ENCODE data around the gene NDUFA8. TPM values are rescaled to one million over a fixed set of nuclear protein-coding genes. Genes with fewer than 3 reads are reported as not detected.

Gene NDUFA8
- total RNA-seq, 1 donor from 2014 or later = 46.1 TPM

- Mint-ChIP-seq H3K4me1 (ENCODE audit: low read depth, unreplicated experiment) (no peaks in the 10 kb centered on the region), H3K27me3 (ENCODE audit: unreplicated experiment) (peaks cover 5% of the 10 kb centered on the region), H3K27ac (ENCODE audit: unreplicated experiment) (no peak overlapping the region), H3K36me3 (ENCODE audit: unreplicated experiment) (no peaks in the 10 kb centered on the region), H3K4me3 (ENCODE audit: unreplicated experiment) (no peak overlapping the region), H3K9me3 (ENCODE audit: unreplicated experiment) (no peaks in the 10 kb centered on the region)
- no peak for TF ChIP-seq CTCF (IDR thresholded peaks at IDR 0.05; ENCODE audit: partially characterized antibody, unreplicated experiment)
- DNase-seq = no peak
Observed at GRCh38 chr9:122134822-122135528, 24.6 kb downstream of the NDUFA8 start.

- Mint-ChIP-seq H3K4me3 (ENCODE audit: unreplicated experiment) (no peak overlapping the region), H3K27me3 (ENCODE audit: unreplicated experiment) (peaks cover 5% of the 10 kb centered on the region), H3K4me1 (ENCODE audit: low read depth, unreplicated experiment) (no peaks in the 10 kb centered on the region), H3K36me3 (ENCODE audit: unreplicated experiment) (no peaks in the 10 kb centered on the region), H3K9me3 (ENCODE audit: unreplicated experiment) (no peaks in the 10 kb centered on the region), H3K27ac (ENCODE audit: unreplicated experiment) (no peak overlapping the region)
- TF ChIP-seq CTCF (IDR thresholded peaks at IDR 0.05; ENCODE audit: partially characterized antibody, unreplicated experiment) = no peak
- DNase-seq = no peak
Observed at GRCh38 chr9:122133984-122134535, 25.5 kb downstream of the NDUFA8 start.

- TF ChIP-seq CTCF (IDR thresholded peaks at IDR 0.05; ENCODE audit: partially characterized antibody, unreplicated experiment) = no peak
- Mint-ChIP-seq H3K9me3 (ENCODE audit: unreplicated experiment) (no peaks in the 10 kb centered on the region), H3K4me3 (ENCODE audit: unreplicated experiment) (no peak overlapping the region), H3K27ac (ENCODE audit: unreplicated experiment) (no peak overlapping the region), H3K27me3 (ENCODE audit: unreplicated experiment) (peaks cover 5% of the 10 kb centered on the region), H3K4me1 (ENCODE audit: low read depth, unreplicated experiment) (no peaks in the 10 kb centered on the region), H3K36me3 (ENCODE audit: unreplicated experiment) (no peaks in the 10 kb centered on the region)
- DNase-seq = no peak
Observed at GRCh38 chr9:122133263-122133983, 26.2 kb downstream of the NDUFA8 start.

- Mint-ChIP-seq H3K4me3 (ENCODE audit: unreplicated experiment) (no peak overlapping the region), H3K36me3 (ENCODE audit: unreplicated experiment) (no peaks in the 10 kb centered on the region), H3K27me3 (ENCODE audit: unreplicated experiment) (peaks cover 5% of the 10 kb centered on the region), H3K4me1 (ENCODE audit: low read depth, unreplicated experiment) (no peaks in the 10 kb centered on the region), H3K27ac (ENCODE audit: unreplicated experiment) (no peak overlapping the region), H3K9me3 (ENCODE audit: unreplicated experiment) (no peaks in the 10 kb centered on the region)
- DNase-seq = no peak
- no peak for TF ChIP-seq CTCF (IDR thresholded peaks at IDR 0.05; ENCODE audit: partially characterized antibody, unreplicated experiment)
Observed at GRCh38 chr9:122132539-122132938, 27.0 kb downstream of the NDUFA8 start.

All from glutamatergic neuron (in vitro differentiated cells).